GM21423 (cell line): Measurements from ENCODE around the gene LRRC27.
"Not testable (repeated sequence)": the region's sequence is repeated elsewhere in the genome, so short reads cannot be mapped to it uniquely, and the experiment has no call there.

Source experiments
- ATAC-seq: cut with Tn5 transposase; IDR thresholded peaks from one replicate; pipeline ENCODE4 v1.9.1; 2021; ENCODE audit warnings: mild to moderate bottlenecking, moderate library complexity; ENCODE audit not compliant: unreplicated experiment

Gene LRRC27

GRCh38 chr10:132313865-132314264, 18.1 kb upstream of the LRRC27 start:
- ATAC-seq = no peak

GRCh38 chr10:132314336-132314735, 17.7 kb upstream of the LRRC27 start:
- no peak for ATAC-seq

- not testable (repeated sequence) for ATAC-seq
These were observed 17.1 kb upstream of the LRRC27 start for GRCh38 chr10:132314881-132315280.

GRCh38 chr10:132316133-132316532, 15.9 kb upstream of the LRRC27 start:
- ATAC-seq = no peak

GRCh38 chr10:132317477-132317876, 14.5 kb upstream of the LRRC27 start:
- ATAC-seq = not testable (repeated sequence)

DNA sequence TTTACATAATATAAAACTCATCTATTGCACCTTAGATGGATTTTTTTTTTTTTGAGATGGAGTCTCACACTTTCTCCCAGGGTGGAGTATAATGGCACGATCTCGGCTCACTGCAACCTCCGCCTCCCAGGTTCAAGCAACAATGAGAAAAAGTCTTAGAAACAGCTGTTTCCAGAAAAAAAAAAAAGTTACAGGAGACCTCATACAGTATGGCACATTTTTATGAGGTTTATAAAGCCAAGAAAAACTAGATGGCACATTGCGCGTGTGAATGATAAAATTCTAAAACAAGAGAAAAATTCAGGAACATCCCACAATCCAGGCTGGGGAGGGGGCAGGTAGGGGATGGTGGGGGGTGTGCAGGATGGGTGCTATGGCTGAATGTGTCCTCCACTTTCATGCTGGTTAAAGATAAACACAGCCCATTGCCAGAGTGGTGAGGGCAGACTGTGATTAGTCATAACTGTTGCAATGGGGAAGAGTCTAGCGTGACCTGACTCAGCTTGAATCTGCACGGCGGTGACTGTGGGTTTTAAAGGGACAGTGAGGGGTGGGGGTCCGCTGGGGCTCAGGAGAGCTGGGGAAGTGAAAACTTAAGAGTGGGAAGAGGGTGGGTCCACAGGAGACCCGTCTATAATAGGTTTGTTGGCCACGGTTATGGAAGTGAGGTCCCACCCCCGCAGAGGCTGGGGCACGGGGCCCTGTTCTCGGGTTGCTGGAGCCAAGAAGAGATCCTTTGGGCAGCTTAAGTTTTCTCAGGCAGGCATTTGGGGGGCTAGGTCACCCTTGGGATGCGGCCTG, 11.9 kb upstream of the LRRC27 start:
- peak; percentile 98 for ATAC-seq

GRCh38 chr10:132320654-132321469, 11.1 kb upstream of the LRRC27 start:
- ATAC-seq = peak; percentile 12

DNA sequence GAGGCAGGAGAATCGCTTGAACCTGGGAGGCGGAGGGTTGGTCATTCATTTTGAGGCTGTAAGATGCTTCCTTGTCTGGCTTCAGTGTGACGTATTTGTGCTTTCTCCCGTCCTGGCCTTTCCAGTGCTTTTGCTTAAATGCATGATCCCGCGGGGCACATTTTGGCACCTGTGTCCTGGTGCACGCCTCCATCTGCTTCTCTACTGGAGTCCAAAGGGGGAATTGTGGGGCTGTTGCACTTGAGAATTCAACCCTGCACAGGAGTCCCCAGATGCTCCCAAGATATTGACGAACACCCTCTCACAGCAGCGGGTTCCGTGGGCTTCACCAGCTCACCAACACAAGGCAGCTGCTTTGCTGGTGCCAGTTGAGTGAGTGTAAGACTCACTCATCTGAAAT, 10.3 kb upstream of the LRRC27 start:
- ATAC-seq = no peak

DNA sequence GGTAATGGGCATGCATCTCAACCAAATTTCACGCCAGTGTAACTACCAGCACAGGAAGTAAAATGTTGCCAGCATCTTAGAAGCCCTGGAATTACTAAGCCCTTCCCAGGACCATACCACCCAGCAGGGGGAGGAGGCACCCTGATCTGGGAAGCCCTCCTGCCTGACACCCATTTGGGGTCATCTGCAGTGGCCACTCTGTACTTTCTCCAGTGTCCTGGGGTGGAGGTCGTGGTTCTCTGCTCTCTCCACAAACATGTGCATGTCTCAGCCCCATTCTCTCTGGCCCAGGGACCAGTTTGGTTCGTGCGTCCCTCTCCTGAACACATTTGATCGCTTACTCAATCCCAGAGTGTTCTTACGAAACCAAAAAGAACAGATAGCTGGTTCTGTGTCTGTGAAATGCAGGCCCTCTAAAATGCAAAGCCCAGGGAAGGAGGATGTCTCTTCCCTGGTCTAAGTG, 9.4 kb upstream of the LRRC27 start:
- ATAC-seq = no peak

DNA sequence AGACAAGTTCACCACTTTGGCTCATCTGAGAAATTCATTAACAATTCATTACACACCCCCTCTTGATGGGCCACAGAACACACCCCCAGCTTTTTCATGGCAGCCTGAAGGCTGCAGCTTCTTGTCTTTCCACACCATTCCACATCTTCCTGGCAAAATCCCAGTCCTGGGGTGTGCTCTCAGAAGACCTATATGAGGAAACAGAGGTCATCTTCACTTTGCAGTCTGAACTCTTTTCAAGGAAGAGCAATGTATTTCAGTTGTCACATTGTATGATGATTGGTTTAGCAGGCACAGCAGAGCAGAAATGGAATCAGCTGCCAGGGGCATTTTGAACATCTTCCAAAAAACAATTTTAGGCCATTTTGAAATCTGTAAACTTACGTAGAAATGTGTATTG, 7.8 kb upstream of the LRRC27 start:
- ATAC-seq = no peak

DNA sequence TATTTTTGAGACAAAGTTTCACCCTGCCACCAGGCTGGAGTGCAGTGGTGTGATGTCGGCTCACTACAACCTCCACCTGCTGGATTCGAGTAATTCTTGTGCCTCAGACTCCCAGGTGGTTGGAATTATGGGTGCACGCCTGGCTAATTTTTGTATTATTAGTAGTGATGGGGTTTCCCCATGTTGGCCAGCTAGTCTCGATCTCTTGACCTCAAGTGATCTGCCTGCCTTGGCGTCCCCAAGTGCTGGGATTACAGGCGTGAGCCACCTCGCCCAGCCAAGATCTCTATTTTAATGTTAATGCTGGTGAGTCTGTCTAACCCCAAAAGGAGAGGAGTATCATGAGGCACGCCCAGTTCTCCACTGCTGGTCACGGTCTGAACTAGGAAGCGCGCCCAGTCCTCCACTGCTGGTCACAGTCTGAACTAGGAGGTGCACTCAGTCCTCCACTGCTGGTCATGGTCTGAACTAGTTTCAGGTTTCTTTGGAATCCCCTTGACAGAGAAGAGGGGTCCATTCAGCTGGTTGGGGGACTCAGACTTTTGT, 5.6 kb upstream of the LRRC27 start:
- ATAC-seq = no peak

GRCh38 chr10:132326925-132327324, 5.1 kb upstream of the LRRC27 start:
- no peak for ATAC-seq

GRCh38 chr10:132328106-132328505, 3.9 kb upstream of the LRRC27 start:
- no peak for ATAC-seq

- no peak for ATAC-seq
These were observed 3.3 kb upstream of the LRRC27 start for GRCh38 chr10:132328738-132329137.

GRCh38 chr10:132329565-132330485, 2.2 kb upstream of the LRRC27 start:
- no peak for ATAC-seq

GRCh38 chr10:132330486-132330833, 1.5 kb upstream of the LRRC27 start:
- no peak for ATAC-seq

DNA sequence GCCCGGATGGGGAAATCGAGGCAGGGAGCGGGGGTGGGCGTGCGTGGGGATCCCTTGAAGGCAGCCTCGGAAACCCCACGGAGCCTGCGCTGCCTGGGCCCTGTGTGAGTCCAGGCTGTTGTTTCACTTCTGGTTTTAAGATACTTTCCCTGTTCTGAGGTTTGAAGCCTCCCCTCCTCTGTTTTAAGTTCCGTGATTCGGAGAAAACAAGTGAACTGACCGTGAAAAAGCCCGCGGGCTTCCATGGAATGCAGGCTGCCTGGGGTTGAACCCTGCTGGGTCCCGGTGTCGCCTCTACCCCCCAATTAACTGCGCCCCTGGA, 401 bp downstream of the LRRC27 start:
- peak; percentile 34 for ATAC-seq

DNA sequence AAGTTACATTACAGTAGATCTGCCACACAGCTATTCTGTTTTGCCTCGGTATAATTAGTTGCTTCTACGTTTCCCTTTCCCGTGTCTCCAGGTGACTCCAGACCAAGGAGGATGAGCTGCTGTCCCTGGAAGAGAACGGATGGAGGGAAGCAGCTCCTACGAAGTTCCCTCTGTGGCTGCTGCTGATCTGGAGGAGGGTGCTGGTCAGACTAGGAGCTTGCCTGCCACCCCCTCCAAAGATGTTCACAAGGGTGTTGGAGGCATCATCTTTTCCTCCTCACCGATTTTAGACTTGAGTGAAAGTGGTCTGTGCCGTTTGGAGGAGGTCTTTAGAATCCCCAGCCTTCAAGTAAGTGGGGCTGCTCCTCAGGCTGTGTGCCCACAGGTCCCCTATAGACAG, 1.4 kb downstream of the LRRC27 start:
- no peak for ATAC-seq

DNA sequence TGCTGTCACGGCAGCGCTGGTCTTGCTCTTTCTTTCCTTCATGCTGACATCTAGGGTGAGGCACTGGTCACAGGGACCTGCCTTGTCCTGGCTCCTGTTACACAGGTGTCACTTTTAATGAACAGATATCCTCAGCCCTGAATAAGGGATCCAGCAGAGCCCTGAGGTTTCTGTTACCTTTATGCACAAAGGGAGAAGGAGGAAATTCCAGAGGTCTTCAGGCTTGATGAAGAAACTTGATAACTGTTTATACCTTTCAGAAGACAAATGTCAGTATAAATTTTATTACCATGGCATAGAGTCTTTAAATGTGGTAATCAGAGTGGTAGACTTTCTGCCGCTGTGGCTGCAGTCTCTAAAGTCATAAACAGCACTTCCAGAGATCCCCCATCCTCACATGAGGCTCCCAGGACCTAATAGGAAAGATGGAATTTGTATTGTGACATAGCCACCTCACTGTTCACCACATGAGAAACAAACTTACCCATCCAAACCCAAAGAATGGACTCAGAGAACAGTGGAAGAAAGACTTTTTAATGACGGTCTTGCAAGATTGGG, 2.7 kb downstream of the LRRC27 start:
- no peak for ATAC-seq

DNA sequence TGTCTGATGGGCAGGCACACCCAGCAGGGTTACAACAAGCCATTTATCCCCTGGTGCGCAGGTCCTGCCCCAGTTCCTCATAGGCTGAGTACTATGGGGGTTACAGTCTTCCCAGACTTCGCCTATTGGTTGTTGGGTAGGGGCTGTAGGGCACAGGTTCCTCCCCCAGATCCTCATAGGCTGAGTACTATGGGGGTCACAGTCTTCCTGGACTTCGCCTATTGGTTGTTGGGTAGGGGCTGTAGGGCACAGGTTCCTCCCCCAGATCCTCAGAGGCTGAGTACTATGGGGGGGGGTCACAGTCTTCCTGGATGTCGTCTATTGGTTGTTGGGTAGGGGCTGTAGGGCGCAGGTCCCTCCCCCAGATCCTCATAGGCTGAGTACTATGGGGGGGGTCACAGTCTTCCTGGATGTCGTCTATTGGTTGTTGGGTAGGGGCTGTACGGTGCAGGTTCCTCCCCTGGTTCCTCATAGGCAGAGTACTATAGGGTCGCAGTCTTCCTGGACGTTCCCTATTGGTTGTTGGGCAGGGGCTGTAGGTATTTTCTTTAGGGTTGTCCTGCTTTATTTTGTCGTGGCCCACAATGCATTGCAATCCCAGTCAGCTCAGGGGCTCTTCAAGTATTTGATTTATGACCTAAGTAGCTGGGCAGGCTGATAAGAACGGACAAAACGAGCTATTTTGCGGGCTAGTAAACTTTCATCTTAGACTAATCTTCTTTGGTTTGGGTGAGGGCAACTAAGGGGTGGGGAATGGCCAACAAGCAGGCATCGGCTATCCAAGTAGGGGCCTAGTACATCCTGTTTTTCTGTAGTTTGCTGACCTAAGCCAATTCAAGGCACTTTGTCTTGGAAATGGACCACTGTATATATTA, 3.4 kb downstream of the LRRC27 start:
- peak; percentile 53 for ATAC-seq
